GM19035 (cell line): ENCODE measurements around the gene IGF2.
"Not testable (repeated sequence)": the region's sequence is repeated elsewhere in the genome, so short reads cannot be mapped to it uniquely, and the experiment has no call there.

Experiments used
- ATAC-seq: cut with Tn5 transposase; IDR thresholded peaks from one replicate; pipeline ENCODE4 v1.9.1; 2021; ENCODE audit not compliant: unreplicated experiment

Gene IGF2

GRCh38 chr11:2124736-2125484, 14.3 kb downstream of the IGF2 start:
- not testable (repeated sequence) for ATAC-seq

GRCh38 chr11:2123628-2123960, 15.6 kb downstream of the IGF2 start:
- no peak for ATAC-seq

- ATAC-seq: no peak
Measured at GRCh38 chr11:2122907-2123627, 16.1 kb downstream of the IGF2 start.

GRCh38 chr11:2122222-2122906, 16.8 kb downstream of the IGF2 start:
- no peak for ATAC-seq

GRCh38 chr11:2121227-2122130, 17.7 kb downstream of the IGF2 start:
- no peak for ATAC-seq

- no peak for ATAC-seq
Measured at GRCh38 chr11:2120359-2121100, 18.7 kb downstream of the IGF2 start.

- ATAC-seq: no peak
Measured at GRCh38 chr11:2118677-2119076, 20.5 kb downstream of the IGF2 start.

GRCh38 chr11:2116680-2117079, 22.5 kb downstream of the IGF2 start:
- no peak for ATAC-seq

GRCh38 chr11:2115308-2115707, 23.9 kb downstream of the IGF2 start:
- ATAC-seq: no peak

GRCh38 chr11:2114430-2115241, 24.6 kb downstream of the IGF2 start:
- no peak for ATAC-seq

GRCh38 chr11:2113776-2114175, 25.4 kb downstream of the IGF2 start:
- no peak for ATAC-seq

- ATAC-seq: no peak
Measured at GRCh38 chr11:2110521-2110920, 28.7 kb downstream of the IGF2 start.

GRCh38 chr11:2109541-2110019, 29.6 kb downstream of the IGF2 start:
- ATAC-seq: no peak

GRCh38 chr11:2108675-2109491, 30.3 kb downstream of the IGF2 start:
- no peak for ATAC-seq

- no peak for ATAC-seq
Measured at GRCh38 chr11:2107941-2108630, 31.1 kb downstream of the IGF2 start.

GRCh38 chr11:2107521-2107920, 31.7 kb downstream of the IGF2 start:
- no peak for ATAC-seq

- no peak for ATAC-seq
Measured at GRCh38 chr11:2106583-2107209, 32.5 kb downstream of the IGF2 start.
